ENCODE measurements around the gene FECH. TPM values are rescaled to one million over a fixed set of nuclear protein-coding genes. Genes with fewer than 3 reads are reported as not detected.

The FECH gene
- polyA plus RNA-seq, 2 of the 4 experiments (the other 2 are of a cell fraction) = 41.3 to 71.2 TPM

DNA sequence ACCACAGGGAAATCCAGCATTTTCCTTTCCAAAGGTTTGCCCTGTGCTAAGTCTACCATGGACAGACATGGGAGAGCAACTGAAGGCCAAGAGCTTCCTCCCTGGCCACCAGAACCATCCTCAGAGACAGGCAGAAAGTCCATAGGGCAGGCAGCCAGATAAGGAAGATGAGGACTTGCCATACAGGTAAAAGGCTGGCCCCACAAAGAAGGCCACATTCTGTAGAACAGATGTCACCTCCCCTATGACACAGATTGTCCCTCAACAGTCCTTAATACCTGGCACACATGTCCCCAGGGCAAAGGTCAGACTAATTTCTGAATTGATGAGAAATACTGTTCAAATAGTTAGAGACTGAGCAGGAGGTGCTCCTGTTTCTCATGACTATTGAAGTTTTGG lies 52.0 kb downstream of the FECH start:
- Histone ChIP-seq H3K4me3 (no peak overlapping the region), H3K4me1 (no peaks in the 10 kb centered on the region), H3K27ac (no peak overlapping the region), H3K9me3 (no peaks in the 10 kb centered on the region), H3K4me2 (no peak overlapping the region)
- FAIRE-seq = no peak
- POLR2A ChIA-PET = no interaction called here
- no peak for TF ChIP-seq JUNB (IDR thresholded peaks at IDR 0.05)
- TF ChIP-seq HEYL (CRISPR knock-in tag; IDR thresholded peaks at IDR 0.05) = no peak
- TF ChIP-seq SREBF2 (IDR thresholded peaks at IDR 0.05) = no peak
- no peak for TF ChIP-seq HOXB13 (CRISPR knock-in tag; IDR thresholded peaks at IDR 0.05; ENCODE audit: low read depth)
- TF ChIP-seq, protein P1, sequence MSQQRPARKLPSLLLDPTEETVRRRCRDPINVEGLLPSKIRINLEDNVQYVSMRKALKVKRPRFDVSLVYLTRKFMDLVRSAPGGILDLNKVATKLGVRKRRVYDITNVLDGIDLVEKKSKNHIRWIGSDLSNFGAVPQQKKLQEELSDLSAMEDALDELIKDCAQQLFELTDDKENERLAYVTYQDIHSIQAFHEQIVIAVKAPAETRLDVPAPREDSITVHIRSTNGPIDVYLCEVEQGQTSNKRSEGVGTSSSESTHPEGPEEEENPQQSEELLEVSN (IDR thresholded peaks at IDR 0.05; ENCODE audit: borderline replicate concordance, low read depth) = no peak
- no peak for TF ChIP-seq NFE2L2 (conservative IDR thresholded peaks at IDR 0.05; ENCODE audit: low read length)
- TF ChIP-seq JUN (IDR thresholded peaks at IDR 0.05) = no peak
- TF ChIP-seq HDAC2 (IDR thresholded peaks at IDR 0.05) = no peak
- no peak for TF ChIP-seq TFCP2L1 (CRISPR knock-in tag; IDR thresholded peaks at IDR 0.05)
- no peak for TF ChIP-seq FOSL2 (IDR thresholded peaks at IDR 0.05)
- no peak for TF ChIP-seq FOSL2 (CRISPR knock-in tag; IDR thresholded peaks at IDR 0.05)
- TF ChIP-seq EHF (CRISPR knock-in tag; IDR thresholded peaks at IDR 0.05) = no peak
- no peak for TF ChIP-seq KDM5A (IDR thresholded peaks at IDR 0.05)
- no peak for TF ChIP-seq ZNF302 (CRISPR knock-in tag; IDR thresholded peaks at IDR 0.05)
- CTCF ChIA-PET = no interaction called here
- ATAC-seq = no peak
- no peak for DNase-seq (ENCODE audit: low read depth in 1 of 2, low spot score in 1 of 2)

DNA sequence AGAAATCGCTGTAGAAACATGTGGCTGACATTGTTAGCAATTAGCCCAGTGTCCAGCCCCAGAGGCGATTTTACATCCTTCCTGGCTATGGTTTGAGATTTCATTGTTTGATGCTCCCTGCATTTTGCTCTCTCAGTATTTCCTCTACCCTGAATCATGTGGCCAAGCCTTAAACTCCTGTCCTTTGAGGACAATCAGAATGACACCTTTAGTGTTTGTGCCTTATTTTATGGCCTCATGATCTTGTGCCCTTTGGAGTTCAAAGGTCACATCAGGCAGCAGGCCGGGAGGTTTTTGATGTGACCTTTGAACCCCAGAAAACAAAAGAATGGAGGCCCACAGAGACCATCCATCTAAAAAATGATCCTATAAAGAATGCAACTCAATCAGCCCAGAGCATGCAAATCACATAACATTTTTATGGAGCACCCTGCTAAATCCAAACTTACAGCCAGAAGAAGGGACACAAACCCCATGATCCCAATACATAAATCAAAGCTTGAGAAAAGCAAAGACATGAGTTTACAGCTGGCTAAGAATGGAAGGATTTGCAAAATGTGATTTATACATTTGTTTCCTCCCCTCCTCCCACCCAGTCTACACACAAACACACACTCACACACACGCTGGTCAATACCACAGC lies 52.5 kb downstream of the FECH start:
- FAIRE-seq (no peak), ATAC-seq (no peak), DNase-seq (ENCODE audit: low read depth in 1 of 2, low spot score in 1 of 2) (no peak)
- TF ChIP-seq SREBF2 (IDR thresholded peaks at IDR 0.05) = no peak
- no peak for TF ChIP-seq EP300 (IDR thresholded peaks at IDR 0.05)
- TF ChIP-seq RAD21 (conservative IDR thresholded peaks at IDR 0.05 in 1 of 2, IDR thresholded peaks at IDR 0.05 in 1 of 2) = no peak
- no peak for TF ChIP-seq NPAS2 (CRISPR knock-in tag; IDR thresholded peaks at IDR 0.05; ENCODE audit: borderline replicate concordance)
- TF ChIP-seq EHF (CRISPR knock-in tag; IDR thresholded peaks at IDR 0.05) = no peak
- TF ChIP-seq, protein P2, sequence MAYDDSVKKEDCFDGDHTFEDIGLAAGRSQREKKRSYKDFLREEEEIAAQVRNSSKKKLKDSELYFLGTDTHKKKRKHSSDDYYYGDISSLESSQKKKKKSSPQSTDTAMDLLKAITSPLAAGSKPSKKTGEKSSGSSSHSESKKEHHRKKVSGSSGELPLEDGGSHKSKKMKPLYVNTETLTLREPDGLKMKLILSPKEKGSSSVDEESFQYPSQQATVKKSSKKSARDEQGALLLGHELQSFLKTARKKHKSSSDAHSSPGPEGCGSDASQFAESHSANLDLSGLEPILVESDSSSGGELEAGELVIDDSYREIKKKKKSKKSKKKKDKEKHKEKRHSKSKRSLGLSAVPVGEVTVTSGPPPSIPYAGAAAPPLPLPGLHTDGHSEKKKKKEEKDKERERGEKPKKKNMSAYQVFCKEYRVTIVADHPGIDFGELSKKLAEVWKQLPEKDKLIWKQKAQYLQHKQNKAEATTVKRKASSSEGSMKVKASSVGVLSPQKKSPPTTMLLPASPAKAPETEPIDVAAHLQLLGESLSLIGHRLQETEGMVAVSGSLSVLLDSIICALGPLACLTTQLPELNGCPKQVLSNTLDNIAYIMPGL (CRISPR knock-in tag; IDR thresholded peaks at IDR 0.05; ENCODE audit: borderline replicate concordance) = no peak
- no peak for TF ChIP-seq ZNF302 (CRISPR knock-in tag; IDR thresholded peaks at IDR 0.05)
- no peak for TF ChIP-seq FOSL2 (IDR thresholded peaks at IDR 0.05)
- TF ChIP-seq FOSL2 (CRISPR knock-in tag; IDR thresholded peaks at IDR 0.05) = no peak
- TF ChIP-seq HOXA7 (CRISPR knock-in tag; IDR thresholded peaks at IDR 0.05) = no peak
- TF ChIP-seq CBX8 (IDR thresholded peaks at IDR 0.05) = no peak
- CTCF ChIA-PET = no interaction called here
- H3K27ac ChIP-seq = no peak overlapping the region
- no peak overlapping the region for H3K4me2 ChIP-seq
- no peaks in the 10 kb centered on the region for H3K9me3 ChIP-seq
- 75% methylated on average over 4 of the region's 4 CpGs for WGBS (ENCODE audit: missing lambda C conversion rate)
- no peaks in the 10 kb centered on the region for H3K4me1 ChIP-seq
- H3K4me3 ChIP-seq = no peak overlapping the region
- POLR2A ChIA-PET = no interaction called here

DNA sequence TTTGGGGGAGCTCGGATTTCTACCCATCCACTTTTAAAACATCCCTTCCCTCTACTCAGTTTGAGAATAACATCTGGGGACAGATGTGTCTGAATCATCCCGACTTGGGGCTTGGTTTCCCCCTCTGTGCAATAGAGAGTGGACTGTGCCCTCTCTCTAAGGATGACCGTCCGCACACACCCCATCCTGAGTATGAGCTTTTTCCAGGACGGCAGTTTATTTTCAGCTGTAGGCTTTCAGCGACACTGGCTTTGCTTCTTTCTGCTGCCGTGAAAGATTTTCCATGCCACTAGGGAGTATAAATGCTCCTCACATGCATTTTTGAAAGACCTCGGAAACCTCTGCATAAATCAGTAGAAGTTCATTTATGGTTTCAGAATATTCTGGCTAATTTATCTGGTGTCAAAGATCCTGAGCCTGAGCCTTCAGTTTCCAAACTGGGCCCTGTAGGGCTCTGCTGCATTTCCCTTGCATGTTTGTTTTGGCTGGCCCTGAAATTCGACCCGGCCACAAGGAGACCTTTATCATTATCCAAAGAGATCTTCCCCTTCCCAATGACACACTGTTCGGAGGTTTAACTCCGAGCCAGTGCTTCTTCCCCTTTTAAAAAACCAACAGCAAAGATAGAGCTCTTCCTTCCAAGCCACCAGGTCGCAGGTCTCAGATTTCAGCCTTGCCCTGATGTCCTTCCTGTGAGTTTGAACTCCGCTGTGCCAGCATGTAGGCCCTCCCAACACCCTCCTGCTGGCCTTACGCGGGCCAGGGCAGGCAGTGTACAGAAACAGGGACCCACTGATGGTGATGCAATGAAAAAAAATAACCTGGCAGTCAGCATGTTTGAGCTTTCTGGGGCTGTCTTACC lies 53.3 kb downstream of the FECH start:
- no peak for ATAC-seq
- CTCF ChIA-PET = no interaction called here
- no peaks in the 10 kb centered on the region for H3K4me1 ChIP-seq
- H3K9me3 ChIP-seq = no peaks in the 10 kb centered on the region
- no peak overlapping the region for H3K27ac ChIP-seq
- DNase-seq (ENCODE audit: low read depth in 1 of 2, low spot score in 1 of 2) = no peak
- POLR2A ChIA-PET = no interaction called here
- no peak overlapping the region for H3K4me3 ChIP-seq
- 71% methylated on average over 16 of the region's 16 CpGs for WGBS (ENCODE audit: missing lambda C conversion rate)
- no peak overlapping the region for H3K4me2 ChIP-seq
- no peak for FAIRE-seq
- TF ChIP-seq RFX5 (IDR thresholded peaks at IDR 0.05) (no peak), JUNB (IDR thresholded peaks at IDR 0.05) (no peak), PHF8 (IDR thresholded peaks at IDR 0.05; ENCODE audit: borderline replicate concordance, low read depth) (no peak), RARB (CRISPR knock-in tag; IDR thresholded peaks at IDR 0.05) (no peak), NPAS2 (CRISPR knock-in tag; IDR thresholded peaks at IDR 0.05; ENCODE audit: borderline replicate concordance) (no peak), TFCP2L1 (CRISPR knock-in tag; IDR thresholded peaks at IDR 0.05) (no peak), CBX2 (IDR thresholded peaks at IDR 0.05; ENCODE audit: borderline replicate concordance, low read depth) (no peak)
- TF ChIP-seq, protein P3, sequence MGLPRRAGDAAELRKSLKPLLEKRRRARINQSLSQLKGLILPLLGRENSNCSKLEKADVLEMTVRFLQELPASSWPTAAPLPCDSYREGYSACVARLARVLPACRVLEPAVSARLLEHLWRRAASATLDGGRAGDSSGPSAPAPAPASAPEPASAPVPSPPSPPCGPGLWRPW (IDR thresholded peaks at IDR 0.05) = no peak
- TF ChIP-seq, protein P4, sequence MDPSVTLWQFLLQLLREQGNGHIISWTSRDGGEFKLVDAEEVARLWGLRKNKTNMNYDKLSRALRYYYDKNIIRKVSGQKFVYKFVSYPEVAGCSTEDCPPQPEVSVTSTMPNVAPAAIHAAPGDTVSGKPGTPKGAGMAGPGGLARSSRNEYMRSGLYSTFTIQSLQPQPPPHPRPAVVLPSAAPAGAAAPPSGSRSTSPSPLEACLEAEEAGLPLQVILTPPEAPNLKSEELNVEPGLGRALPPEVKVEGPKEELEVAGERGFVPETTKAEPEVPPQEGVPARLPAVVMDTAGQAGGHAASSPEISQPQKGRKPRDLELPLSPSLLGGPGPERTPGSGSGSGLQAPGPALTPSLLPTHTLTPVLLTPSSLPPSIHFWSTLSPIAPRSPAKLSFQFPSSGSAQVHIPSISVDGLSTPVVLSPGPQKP (IDR thresholded peaks at IDR 0.05; ENCODE audit: low read depth, low read length) = no peak

Measured in A549 (cell line).